Measurements from ENCODE around the gene DCPS.
A peak's percentile ranks its signal among the peaks of the same experiment; 100 is the strongest.
"Not testable (repeated sequence)": the region's sequence is repeated elsewhere in the genome, so short reads cannot be mapped to it uniquely, and the experiment has no call there.

The DCPS gene

GRCh38 chr11:126360049-126360446 is 56.2 kb downstream of the DCPS start:
- DNase-seq (ENCODE audit: low read depth, low spot score): no peak

DNA sequence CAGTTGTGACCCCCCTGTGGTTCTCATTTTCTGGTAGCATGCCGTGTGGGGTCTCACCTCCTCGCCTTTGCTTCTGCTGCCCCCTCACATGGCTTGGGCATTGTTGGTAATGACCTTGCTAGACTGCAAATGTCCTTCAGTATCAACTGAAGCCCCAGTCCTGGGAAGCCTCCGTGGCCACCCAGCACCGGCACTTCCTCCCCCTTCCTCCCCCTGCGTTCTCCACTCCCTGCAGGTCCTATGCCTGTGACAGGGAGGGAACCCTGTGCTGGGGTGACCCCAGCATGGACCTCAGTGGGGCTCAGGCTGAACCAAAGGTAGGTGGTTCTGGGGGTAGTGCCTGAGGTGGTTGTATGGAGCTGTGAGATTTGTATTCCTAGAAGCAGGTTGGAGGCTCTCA is 57.5 kb downstream of the DCPS start:
- DNase-seq (ENCODE audit: low read depth, low spot score): no peak

GRCh38 chr11:126362879-126363655 is 59.2 kb downstream of the DCPS start:
- no peak for DNase-seq (ENCODE audit: low read depth, low spot score)

DNA sequence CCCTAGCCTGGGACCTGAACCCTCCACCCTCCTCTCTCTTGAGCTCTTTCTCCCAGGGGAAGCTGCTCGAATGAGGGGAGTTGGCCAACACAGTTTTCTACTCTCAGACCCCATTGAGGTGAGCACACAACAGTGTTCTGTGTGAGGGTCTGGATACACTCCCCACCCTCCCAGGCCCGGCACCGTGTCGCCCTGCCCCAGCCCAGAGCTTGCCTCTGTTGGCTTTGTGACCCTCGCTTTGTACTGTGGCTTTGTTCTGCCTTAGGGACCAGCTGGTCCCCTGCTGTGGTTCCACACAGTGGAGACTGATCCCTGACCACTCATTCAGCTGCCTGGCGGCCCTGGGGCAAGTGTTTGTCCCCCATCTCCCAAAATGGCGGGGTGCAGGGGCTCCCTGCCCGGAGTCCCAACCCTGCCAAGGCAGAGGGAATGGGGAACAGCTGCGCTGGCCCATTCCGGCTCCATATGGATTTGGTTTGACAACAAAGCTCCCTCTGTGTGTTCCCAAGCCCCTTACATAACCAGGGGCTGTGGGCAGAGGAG is 59.9 kb downstream of the DCPS start:
- DNase-seq (ENCODE audit: low read depth, low spot score): no peak

DNA sequence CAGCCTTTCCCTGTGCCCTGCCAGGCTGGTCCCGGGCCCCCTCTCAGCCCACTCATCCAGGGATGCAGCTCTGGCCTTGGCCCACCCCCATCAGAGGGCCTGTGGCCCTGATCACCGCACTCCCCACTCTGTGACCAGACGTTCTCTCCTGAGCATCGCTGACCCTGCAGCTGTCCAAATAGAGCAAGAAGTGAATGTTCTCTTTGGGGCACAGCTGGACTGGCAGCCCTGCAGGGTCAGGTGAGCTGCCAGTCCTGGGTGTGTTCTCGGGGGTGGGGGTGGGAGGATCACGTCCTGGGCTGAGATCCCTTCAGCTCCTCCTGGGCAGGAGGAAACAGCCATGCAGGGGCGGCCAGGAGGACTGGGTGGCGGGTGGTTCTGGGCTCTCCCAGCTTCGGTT is 60.9 kb downstream of the DCPS start:
- not testable (repeated sequence) for DNase-seq (ENCODE audit: low read depth, low spot score)

GRCh38 chr11:126365508-126365907 is 61.6 kb downstream of the DCPS start:
- not testable (repeated sequence) for DNase-seq (ENCODE audit: low read depth, low spot score)

GRCh38 chr11:126366064-126366822 is 62.4 kb downstream of the DCPS start:
- no peak for DNase-seq (ENCODE audit: low read depth, low spot score)

DNA sequence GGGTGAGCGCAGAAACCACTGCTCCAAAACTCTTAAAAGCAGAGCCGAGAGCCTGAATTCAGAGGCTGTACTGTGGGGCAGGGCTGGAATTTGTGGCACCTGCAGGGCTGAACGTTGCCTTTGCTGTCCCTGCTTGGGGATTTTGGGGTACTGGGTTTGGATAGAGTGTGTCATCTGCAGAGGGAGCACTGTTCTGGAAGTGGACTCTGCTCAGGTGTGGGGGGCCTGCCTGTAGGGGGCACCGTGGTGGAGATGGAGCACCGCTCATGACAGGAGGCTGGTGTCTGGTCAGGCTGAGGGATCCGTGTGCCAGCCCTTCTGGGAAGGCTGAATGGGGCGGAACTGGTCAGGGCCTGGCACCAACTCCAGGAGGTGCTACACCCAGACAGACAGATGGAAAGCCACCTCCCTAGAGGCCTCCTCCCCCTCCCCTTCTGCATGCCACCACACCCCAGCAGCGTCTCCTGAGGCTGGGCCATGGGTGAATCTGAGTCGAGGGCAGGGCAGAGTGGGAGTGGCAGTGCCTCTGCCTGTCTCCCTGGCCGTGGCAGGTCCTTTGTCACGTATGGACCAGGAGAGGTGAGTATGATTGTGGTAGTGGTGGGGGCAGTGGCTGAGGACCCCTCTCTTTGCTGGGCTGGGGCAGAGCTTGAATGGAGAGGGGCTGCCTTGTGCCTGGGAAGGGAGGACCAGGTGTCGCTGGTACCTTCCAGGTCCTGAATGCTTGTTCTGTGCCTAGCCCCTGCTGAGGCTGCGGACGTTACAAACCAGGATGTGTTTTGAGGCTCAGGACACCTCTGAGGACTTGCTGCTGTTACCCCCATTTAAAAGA is 63.2 kb downstream of the DCPS start:
- not testable (repeated sequence) for DNase-seq (ENCODE audit: low read depth, low spot score)

- DNase-seq (ENCODE audit: low read depth, low spot score): not testable (repeated sequence)
These were observed 63.9 kb downstream of the DCPS start for GRCh38 chr11:126367806-126368205.

DNA sequence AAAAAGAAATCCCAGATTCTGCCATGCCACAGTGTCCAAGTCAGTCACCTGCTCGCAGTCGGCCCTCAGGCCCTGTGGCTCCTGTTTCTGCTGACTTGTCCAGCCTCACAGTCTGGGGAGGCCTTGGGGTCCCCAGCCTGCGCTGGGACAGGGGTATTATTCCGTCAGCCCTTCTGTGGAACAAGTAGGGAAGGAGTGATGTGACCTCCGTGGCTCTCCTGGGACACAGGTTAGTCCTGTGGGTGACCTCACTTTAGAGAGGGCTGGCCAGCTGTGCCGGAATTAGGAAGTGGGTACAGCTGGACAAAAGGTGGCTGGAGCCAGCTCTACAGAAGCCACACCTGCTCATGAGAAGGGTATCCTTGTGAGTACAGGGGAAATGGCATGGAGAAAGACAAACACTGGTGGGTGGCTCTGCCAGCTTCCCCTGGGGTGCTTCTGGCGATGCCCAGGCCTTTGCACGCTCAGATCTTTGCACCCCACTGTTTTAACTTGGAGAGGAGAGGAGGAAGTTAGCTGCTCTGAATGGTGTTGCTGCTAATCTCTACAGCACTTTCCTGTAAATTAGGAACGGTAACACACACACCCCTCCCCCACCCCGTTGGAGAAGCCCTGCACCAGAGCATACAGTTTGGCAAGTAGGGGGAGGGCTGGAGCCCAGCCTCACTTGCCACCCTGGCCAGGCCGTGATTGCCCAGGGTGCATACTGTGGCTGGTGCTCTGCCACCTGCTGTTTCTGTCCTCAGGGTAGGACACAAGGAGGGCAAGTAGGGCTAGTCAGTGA is 64.7 kb downstream of the DCPS start:
- not testable (repeated sequence) for DNase-seq (ENCODE audit: low read depth, low spot score)

DNA sequence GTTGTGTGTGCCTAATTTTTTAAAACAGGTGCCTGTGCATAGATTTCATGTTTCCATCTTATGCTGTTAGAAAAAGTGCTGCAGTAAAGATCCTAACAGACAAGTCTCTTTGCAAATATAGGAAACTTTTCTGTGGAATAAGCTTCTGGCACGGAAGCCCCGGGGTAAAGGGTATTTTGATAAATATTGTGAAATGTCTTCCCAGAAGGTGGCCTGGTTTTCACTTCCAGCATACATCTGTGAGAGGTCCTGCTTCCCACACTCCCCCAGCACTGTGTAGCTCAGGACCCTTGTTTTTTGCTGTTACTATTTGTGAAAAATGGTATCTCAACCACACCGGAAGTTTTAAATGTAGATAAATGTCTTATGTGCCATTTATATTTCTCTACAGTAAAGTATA is 66.2 kb downstream of the DCPS start:
- DNase-seq (ENCODE audit: low read depth, low spot score): no peak

DNA sequence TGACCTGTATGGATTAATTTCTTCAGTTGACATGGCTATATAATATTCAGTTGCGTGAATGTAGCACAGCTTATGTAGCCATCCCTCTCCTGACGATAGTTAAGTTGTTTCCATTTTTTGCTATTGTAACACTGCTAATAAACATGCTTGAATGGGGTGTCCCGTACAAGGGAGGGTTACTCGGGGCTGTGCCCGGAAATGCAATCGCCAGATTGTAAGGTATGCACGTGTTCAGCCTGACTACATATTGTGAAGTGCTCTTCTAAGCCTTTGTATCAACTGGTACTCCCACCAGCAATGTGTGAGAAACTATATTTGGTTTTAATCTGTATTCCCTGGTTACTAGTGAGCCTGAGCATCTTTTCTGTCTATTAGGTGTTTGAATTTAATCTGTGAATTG is 67.7 kb downstream of the DCPS start:
- DNase-seq (ENCODE audit: low read depth, low spot score): no peak

GRCh38 chr11:126373389-126374066 is 69.7 kb downstream of the DCPS start:
- DNase-seq (ENCODE audit: low read depth, low spot score): peak; percentile 42

GRCh38 chr11:126374562-126375300 is 70.9 kb downstream of the DCPS start:
- not testable (repeated sequence) for DNase-seq (ENCODE audit: low read depth, low spot score)

DNA sequence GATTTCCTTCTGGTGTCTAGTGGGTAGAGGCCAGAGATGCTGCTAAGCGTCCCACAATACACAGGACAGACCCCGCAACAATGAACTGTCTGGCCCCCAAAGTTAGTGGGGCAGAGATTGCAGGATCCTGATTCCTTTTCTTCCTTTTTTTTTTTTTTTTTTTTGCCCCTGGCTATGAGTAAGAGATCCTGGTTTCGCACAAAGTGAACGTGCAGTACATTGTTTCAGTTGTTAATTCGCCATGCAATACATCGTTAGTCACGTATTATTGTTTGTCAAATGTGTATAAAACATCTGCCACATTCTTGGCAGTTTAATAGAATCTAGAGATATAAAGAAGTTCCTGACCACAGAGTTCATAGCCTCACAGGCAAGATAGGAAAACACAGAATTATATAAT is 71.9 kb downstream of the DCPS start:
- DNase-seq (ENCODE audit: low read depth, low spot score): no peak

GRCh38 chr11:126378763-126379162 is 74.9 kb downstream of the DCPS start:
- peak; percentile 19 for DNase-seq (ENCODE audit: low read depth, low spot score)

DNA sequence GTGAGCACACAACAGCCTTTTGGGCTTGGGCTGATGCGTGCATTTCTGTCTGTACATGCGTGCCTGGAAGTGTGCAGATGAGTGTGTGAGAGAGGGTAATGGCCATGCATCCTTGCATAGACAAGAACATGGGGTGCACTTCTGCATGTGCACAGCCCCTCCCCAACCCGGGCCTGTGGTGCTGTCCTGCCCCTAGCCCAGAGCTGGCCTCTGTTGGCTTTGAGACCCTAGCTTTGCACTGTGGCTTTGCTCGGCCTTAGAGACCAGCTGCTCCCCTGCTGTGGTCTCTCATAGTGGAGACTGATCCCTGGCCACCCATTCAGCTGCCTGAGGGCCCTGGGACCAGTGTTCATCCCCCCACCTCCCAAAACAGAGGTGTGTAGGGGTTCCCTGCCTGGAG is 77.0 kb downstream of the DCPS start:
- DNase-seq (ENCODE audit: low read depth, low spot score): no peak

- not testable (repeated sequence) for DNase-seq (ENCODE audit: low read depth, low spot score)
These were observed 78.1 kb downstream of the DCPS start for GRCh38 chr11:126381960-126382359.

GRCh38 chr11:126382641-126383040 is 78.8 kb downstream of the DCPS start:
- DNase-seq (ENCODE audit: low read depth, low spot score): not testable (repeated sequence)

Measured in astrocyte of the hippocampus (primary cell).